Erythroblast (primary cell): ENCODE data around the gene RCC2.

ENCODE experiments used
- DNase-seq, 2 experiments: peaks; one replicate each; lab custom pipeline; 2025; lab: John Stamatoyannopoulos, UW
- GATA1 ChIP-seq: IDR thresholded peaks from 2 replicates; pipeline ENCODE4 v1.6.1; 2011; ENCODE audit warnings: low read depth, mild to moderate bottlenecking, control low read depth, low read length, moderate library complexity
- POLR2A ChIP-seq: IDR thresholded peaks from 2 replicates; pipeline ENCODE4 v1.6.1; 2011; ENCODE audit warnings: mild to moderate bottlenecking, low read length

The RCC2 gene

DNA sequence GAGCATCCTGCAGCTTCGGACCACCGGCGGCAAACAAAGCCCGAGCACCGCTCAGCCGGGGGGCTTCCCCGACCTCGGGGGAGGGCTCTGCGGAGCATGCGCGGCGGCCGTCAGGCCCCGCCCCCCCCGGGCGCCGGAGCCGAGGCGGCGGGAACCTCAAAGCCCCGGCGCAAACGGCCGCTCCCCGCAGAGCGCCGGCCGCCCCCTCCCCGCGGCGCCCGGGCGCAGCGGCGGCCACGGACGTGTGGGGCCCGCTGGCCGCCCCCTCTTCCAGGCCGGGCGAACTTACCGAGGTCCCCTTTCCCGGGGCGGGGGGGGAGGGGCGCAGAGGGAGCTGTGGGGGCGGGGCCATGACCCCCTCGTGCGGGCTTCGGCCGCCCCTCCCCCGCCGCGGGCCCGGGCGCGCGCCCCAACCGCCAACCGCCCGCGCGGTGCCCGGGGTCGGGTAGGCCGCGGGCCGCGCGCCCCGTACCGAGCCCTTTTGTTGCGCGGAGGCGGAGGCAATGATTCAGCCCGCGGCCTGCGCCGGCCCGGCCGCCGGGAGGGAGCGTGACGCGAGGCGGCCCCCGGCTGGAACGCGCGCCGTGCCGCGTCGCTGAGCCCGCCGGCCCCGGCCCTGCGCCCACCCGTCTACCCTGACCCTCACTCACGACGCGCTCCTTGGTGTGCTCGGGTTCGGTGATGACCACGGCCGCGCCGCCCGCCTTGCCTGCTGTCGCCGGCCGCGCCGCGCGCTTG, 1.7 kb downstream of the RCC2 start:
- TF ChIP-seq GATA1 (no peak), POLR2A (no peak)
- DNase-seq = peak; percentile 77 to 85

DNA sequence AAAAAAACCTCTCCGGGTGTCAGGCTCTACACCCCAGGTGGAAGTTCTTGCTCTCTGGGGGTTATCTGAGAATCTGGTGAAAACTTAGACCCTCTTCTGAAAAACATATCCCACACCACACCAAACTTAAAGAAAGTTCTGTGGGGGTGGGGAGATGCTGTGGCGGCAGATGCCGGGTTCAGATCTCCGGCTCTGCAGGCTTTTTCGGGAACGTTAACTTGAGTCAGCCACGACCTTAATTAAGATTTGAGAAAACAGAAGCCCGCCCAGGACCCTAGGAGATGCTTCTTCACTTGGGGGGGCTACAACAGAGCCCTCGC, 2.3 kb downstream of the RCC2 start:
- no peak for TF ChIP-seq POLR2A
- no peak for TF ChIP-seq GATA1
- DNase-seq = no peak

DNA sequence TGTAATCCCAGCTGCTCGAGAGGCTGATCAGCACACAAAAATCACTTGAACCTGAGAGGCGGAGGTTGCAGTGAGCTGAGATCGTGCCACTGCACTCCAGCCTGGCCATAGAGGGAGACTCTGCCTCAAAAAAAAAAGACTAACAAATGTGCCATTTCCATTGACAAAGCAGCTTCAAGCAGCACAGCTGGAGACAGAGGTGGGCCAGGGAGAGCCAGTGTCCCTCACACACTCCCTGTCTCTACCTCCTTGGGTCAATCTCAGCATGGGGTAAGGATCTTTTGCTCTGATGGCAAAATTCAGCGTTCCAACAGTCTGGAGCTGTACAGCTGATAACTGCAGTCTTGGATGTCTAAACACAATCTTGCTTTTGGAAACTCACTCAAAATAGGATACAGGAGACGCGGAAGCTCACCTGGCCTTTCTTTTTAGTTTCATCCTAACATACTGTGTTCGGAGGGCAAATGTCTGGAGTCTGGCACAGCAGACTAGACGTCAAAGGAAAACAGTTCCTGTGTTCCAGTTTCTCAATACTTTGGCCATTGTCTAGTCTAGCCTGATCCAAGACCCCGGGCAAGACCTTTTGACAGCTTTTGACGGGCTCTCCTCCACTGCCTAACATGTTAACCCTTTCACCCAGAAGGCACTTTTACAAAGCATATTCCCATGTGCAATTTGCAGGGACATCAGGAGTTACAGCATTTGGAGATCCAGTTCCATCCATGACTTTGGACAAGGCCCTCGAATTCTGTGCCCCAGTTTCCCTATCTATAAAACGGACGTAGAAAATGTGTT, 2.9 kb downstream of the RCC2 start:
- TF ChIP-seq POLR2A (no peak), GATA1 (no peak)
- no peak for DNase-seq

DNA sequence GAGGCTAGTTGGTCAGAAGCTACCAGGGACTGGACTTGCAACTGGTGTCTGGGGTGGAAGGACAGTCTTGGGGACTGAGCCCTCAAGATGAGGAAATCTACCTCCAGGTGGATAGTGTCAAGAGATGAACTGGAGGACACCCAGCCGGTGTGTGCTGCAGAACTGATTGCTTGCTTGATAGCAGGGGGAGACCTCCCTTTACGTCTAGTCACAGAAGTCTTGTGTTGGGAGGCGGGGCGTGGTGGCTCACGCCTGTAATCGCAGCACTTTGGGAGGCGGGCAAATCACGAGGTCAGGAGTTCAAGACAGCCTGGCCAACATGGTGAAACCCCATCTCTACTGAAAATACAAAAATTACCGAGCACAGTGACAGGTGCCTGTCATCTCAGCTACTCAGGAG, 4.9 kb downstream of the RCC2 start:
- peak in 1 of 2 experiments; percentile 32 for DNase-seq
- no peak for TF ChIP-seq GATA1
- no peak for TF ChIP-seq POLR2A

DNA sequence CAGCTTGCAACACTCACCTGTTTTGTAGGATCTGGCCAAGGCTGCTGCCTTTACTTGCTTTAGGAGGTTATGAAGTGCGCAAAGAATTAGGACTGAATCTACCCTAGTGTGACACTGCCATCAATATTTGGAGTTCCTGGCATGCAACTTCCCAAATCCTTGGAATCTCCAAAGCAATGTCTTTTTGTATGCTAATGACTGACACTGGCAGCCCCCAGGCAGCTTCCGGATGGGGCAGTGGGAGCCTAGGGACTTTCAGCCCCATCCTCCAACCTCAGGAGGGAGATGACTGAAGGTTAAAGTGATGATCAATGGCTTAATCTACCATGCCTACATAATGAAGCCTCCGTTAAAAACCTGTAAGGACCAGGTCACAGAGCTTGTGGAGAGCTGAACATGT, 5.5 kb downstream of the RCC2 start:
- TF ChIP-seq POLR2A = no peak
- TF ChIP-seq GATA1 = no peak
- DNase-seq = no peak

DNA sequence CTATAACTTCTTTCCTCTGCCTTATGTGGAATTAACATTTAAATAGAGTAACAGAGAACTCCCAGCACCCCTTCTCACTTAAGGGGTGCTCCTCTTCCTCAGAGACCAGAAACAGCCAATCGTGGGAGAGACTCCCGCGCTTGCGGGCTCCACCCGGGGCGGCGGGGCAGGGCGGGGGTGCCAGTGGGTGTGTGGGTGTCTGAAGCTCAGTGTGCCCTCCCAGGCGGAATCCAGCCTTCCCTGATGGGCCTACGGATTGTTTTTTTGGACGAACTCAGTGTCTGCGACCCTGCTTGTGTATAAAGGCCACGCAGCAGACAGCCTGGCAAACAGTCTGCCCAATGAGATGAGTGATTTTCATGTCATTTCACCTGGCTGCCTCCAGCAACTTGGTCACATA, 6.2 kb downstream of the RCC2 start:
- TF ChIP-seq POLR2A (no peak), GATA1 (no peak)
- DNase-seq = no peak

DNA sequence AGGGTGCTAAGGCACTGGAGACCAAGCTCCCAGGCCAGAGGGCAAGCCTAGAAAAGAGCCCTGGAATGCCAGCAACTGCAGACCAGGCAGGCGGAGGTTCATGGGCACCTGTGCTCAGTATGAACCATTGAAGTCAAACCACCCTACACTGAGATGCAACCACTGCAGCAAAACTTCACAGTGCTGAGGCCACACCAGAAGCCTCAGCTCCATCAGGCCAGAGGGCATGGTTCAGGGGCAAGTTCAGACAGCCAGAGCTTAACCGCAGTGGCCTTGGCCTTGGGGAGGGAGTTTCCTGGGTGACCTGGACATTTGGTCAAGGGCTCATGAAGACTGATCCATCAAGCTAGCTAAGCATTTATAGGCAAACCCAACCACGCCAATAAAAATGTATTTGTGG, 7.1 kb downstream of the RCC2 start:
- TF ChIP-seq GATA1 = no peak
- TF ChIP-seq POLR2A = no peak
- no peak for DNase-seq

DNA sequence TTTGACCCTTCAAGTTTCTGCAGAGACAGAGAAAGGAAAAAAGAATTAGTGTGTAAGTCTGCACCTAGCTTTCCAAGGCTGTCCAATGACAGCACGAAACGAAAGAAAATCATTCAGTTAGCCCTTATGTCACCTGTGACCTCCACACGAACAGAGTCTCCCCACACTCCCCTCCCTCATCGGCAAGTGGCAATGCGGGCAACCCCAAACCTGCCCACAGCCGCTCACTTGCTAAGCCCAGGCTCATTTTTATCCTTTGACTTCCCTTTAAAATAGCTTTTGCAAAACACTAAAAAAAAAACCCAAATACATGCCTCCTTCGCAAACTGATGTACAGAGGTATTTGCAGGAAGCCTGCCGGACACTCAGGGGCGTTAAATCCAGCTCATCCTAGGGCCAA, 10.3 kb downstream of the RCC2 start:
- no peak for TF ChIP-seq POLR2A
- TF ChIP-seq GATA1 = no peak

DNA sequence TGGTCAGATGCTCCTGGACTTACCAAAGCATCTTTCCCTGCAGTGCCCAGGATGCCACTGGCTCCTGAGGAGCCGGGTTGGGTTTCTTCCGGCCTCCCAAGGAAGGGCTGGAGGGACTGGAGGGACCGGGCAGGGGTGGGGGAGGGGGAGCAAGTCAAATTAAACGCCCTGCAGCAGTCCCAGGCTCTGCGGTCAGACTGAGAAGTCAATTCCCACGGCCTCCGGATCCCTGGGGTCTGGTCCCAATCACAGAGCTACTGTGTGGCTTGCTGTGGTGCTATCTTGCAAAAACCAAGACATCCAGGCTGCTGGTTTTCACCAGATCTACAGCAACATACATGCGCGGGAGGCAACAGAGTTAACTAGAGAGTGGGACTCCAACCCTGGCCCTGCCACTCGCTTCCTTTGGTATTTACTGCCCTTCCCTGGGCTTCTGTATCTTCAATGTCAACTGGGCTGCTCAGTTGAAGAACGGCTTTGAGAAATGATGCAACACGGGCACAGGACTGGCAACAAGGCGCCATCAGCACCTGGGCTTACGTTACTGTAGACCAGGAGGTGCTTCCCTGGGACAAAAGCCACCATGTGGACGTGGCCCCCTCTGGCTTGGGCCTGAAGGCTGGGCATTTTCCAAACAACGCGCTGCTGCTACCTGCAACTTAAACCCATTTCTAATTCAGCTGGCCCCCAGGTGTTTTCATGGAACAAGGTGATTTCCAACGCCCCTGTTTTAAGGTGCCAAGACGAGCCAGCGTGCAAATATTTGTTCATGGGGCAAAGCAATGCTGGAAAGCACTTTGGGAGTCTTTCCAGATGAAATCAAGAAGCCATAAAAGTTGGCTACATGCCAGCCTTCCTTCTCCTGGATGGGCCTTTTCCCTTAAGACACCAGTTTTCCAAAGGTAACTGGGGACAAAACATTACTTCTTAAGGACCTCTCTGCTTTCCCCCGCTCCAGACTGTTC, 11.5 kb downstream of the RCC2 start:
- no peak for TF ChIP-seq POLR2A
- no peak for TF ChIP-seq GATA1
- no peak for DNase-seq

More for the DNA sequence above, 10.3 kb downstream of the RCC2 start:
- no peak for DNase-seq

DNA sequence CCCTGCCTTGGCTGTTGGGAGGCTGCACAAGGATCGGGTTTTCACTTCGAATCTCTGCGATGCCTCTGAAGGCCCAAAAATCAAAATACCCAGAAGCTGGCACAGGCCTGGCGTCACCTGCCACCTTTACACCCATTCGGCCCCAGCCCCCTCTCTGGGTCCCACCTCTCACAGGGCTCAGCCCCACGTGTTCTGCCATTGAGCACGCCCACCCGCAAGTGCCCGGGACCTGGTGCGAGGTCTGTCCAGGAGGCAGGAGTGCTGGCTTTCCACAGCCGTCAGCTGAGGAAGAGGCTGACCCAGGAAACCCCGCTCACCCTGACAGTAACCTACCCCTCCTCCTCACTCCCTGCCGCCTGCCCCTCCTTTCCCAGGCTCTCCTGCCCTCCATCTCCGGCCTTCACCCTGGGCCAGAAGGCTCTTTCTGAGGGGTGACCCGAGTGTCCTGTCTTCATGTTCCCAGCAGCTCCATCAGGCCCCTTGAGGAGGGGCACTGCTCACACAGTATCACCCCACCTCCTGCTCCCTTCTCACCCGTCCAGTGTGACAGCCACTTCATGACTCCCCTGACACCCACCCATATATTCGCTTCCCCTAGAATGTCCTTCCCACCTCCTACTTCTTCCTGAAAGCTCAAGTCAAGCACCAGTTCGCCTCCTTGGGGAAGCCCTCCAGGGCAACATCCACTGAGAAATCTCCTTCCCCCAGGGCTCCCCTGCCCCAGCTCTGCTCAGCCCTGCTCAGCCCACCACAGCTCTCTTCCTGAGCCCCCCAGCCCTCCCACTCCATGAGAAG, 13.5 kb downstream of the RCC2 start:
- TF ChIP-seq POLR2A = no peak
- no peak for TF ChIP-seq GATA1
- DNase-seq = no peak

DNA sequence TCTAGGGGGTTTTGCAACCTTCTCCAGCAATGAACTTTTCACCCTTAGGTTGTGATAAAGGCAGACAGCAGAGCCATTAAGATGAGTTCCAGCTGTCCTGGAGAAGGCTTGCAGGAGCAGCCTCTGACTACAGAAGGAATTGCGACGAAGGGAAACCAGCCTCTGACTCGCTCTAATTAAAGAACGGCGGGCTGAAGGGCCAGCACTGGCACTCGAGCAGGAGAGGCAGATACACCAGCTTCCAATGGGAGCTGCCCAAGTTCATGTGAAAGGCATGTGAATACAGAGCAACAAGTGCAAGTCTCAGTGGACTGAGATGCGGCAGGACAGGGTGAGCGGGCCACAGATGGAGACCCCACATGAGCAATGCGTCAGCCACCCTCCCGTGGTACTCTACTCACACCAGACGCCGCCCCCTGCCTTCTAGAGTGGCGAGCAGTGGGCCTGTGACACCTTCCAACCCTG, 15.7 kb downstream of the RCC2 start:
- no peak for TF ChIP-seq POLR2A
- TF ChIP-seq GATA1 = no peak
- no peak for DNase-seq

DNA sequence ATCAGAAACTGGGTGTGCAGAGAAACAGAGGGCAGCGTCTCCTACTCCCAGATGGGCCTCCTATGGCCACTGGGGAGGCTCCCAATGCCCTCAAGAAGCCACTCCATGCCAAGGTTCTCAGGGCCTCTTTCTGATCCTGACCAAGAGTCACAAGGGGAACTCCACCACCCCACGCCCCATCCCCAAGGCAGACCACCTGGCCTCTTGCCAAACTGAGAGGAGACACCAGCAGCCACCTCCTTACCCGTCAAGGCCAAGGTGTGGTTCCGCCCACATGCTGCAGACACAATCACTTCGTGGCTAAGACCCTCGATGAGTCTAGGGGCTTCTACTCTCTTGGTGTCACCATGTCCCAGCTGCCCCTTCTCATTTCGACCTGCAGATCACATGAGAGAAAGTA, 17.0 kb downstream of the RCC2 start:
- TF ChIP-seq POLR2A = no peak
- TF ChIP-seq GATA1 = no peak
- DNase-seq = no peak
